WTC11 (cell line): ENCODE results near the gene AVL9. TPM values are rescaled to one million over a fixed set of nuclear protein-coding genes. Genes with fewer than 3 reads are reported as not detected.
A peak's percentile ranks its signal among the peaks of the same experiment; 100 is the strongest.
"Not testable (repeated sequence)": the region's sequence is repeated elsewhere in the genome, so short reads cannot be mapped to it uniquely, and the experiment has no call there.

Experiments used
- ATAC-seq: fragments of 200-7000 bp; cut with Tn5 transposase; 2 replicates; pipeline ENCODE4 v1.10.0; 2021; ENCODE audit warnings: mild to moderate bottlenecking, moderate library complexity
- CTCF ChIA-PET: fragments of 300-600 bp; sonication (Branson Sonifier 250); formaldehyde crosslinking; loops from one replicate; lab custom pipeline; 2021; ENCODE audit warnings: antibody characterized with exemption; lab: Charles Lee
- POLR2A ChIA-PET: fragments of 350-600 bp; sonication (Branson Sonifier 250); formaldehyde crosslinking; loops from one replicate; lab custom pipeline; 2021; ENCODE audit warnings: antibody characterized with exemption; lab: Charles Lee
- DNase-seq: peaks from one replicate; pipeline ENCODE4 v3.0.0; 2021; ENCODE audit warnings: low spot score
- H3K27ac Mint-ChIP-seq: 2 replicates; pipeline ENCODE4 v1.8.0; 2021; ENCODE audit warnings: mixed read lengths
- H3K27me3 Mint-ChIP-seq: 2 replicates; pipeline ENCODE4 v1.8.0; 2021; ENCODE audit warnings: low read depth, mild to moderate bottlenecking, moderate library complexity, mixed read lengths
- H3K36me3 Mint-ChIP-seq: 2 replicates; pipeline ENCODE4 v1.8.0; 2021; ENCODE audit warnings: mixed read lengths
- H3K4me1 Mint-ChIP-seq: 2 replicates; pipeline ENCODE4 v1.8.0; 2022; ENCODE audit warnings: mixed read lengths
- H3K4me3 Mint-ChIP-seq: 2 replicates; pipeline ENCODE4 v1.8.0; 2021; ENCODE audit warnings: mild to moderate bottlenecking, moderate library complexity, mixed read lengths
- H3K9me3 Mint-ChIP-seq: 2 replicates; pipeline ENCODE4 v1.8.0; 2021; ENCODE audit warnings: mixed read lengths
- ATF2 ChIP-seq: sonication (generic); formaldehyde crosslinking; IDR thresholded peaks from 2 replicates; pipeline ENCODE4 v1.8.1; 2022; ENCODE audit warnings: low read depth, missing genetic modification reagents, borderline replicate concordance
- CDX4 ChIP-seq: fragments of 250-450 bp; sonication (Bioruptor Pico); IDR thresholded peaks from 2 replicates; pipeline ENCODE4 v1.9.0; 2021; ENCODE audit warnings: moderate library complexity, mild to moderate bottlenecking, inconsistent platforms, borderline replicate concordance
- ERG ChIP-seq: fragments of 250-450 bp; sonication (Bioruptor Pico); IDR thresholded peaks from 2 replicates; pipeline ENCODE4 v1.8.0; 2021; ENCODE audit warnings: mild to moderate bottlenecking
- JAZF1 ChIP-seq: fragments of 250-450 bp; sonication (Bioruptor Pico); IDR thresholded peaks from 2 replicates; pipeline ENCODE4 v1.9.0; 2021; ENCODE audit warnings: moderate library complexity, mild to moderate bottlenecking, inconsistent platforms
- MAX ChIP-seq: sonication (generic); formaldehyde crosslinking; IDR thresholded peaks from 2 replicates; pipeline ENCODE4 v1.8.0; 2022; ENCODE audit warnings: mild to moderate bottlenecking, missing genetic modification reagents
- NR2C2 ChIP-seq: sonication (generic); formaldehyde crosslinking; IDR thresholded peaks from 2 replicates; pipeline ENCODE4 v1.8.0; 2022; ENCODE audit warnings: mild to moderate bottlenecking, missing genetic modification reagents
- SOX15 ChIP-seq: fragments of 250-450 bp; sonication (Bioruptor Pico); IDR thresholded peaks from 2 replicates; pipeline ENCODE4 v1.9.0; 2021; ENCODE audit warnings: mild to moderate bottlenecking
- STAT6 ChIP-seq: sonication (generic); formaldehyde crosslinking; conservative IDR thresholded peaks from 2 replicates; pipeline ENCODE4 v1.8.1; 2023; ENCODE audit warnings: mild to moderate bottlenecking, low read depth, missing genetic modification reagents, moderate library complexity
- ZMAT4 ChIP-seq: fragments of 250-450 bp; sonication (Bioruptor Pico); IDR thresholded peaks from 2 replicates; pipeline ENCODE4 v1.9.0; 2021; ENCODE audit warnings: mild to moderate bottlenecking
- ZNF263 ChIP-seq: sonication (generic); formaldehyde crosslinking; IDR thresholded peaks from 2 replicates; pipeline ENCODE4 v1.8.1; 2022; ENCODE audit warnings: low read depth, mild to moderate bottlenecking, moderate library complexity, missing genetic modification reagents
- ZNF396 ChIP-seq: fragments of 250-450 bp; sonication (Bioruptor Pico); IDR thresholded peaks from 2 replicates; pipeline ENCODE4 v1.8.0; 2021; ENCODE audit warnings: mild to moderate bottlenecking, moderate library complexity, borderline replicate concordance
- ZNF671 ChIP-seq: fragments of 250-450 bp; sonication (Bioruptor Pico); IDR thresholded peaks from 2 replicates; pipeline ENCODE4 v1.8.0; 2021; ENCODE audit warnings: mild to moderate bottlenecking
- total RNA-seq: library from RNA; stranded (reverse); gene quantifications from 3 replicates; pipeline ENCODE4 v1.2.3, GENCODE V29; 2021

The AVL9 gene
- total RNA-seq, 1 experiment from 2014 or later: 55.6 TPM

- H3K4me1 Mint-ChIP-seq: peaks cover 7% of the 10 kb centered on the region
- POLR2A ChIA-PET: no interaction called here
- TF ChIP-seq ERG (no peak), STAT6 (no peak), ATF2 (no peak), ZMAT4 (CRISPR knock-in tag) (no peak), ZNF396 (CRISPR knock-in tag) (no peak), ZNF671 (CRISPR knock-in tag) (no peak), CDX4 (no peak), JAZF1 (no peak), ZNF263 (CRISPR knock-in tag) (no peak), SOX15 (CRISPR knock-in tag) (no peak), NR2C2 (CRISPR knock-in tag) (no peak), MAX (CRISPR knock-in tag) (no peak)
- TF ChIP-seq, all 79 proteins: peak for 0
- CTCF ChIA-PET: no interaction called here
- ATAC-seq (no peak), DNase-seq (no peak)
- Mint-ChIP-seq H3K9me3 (no peaks in the 10 kb centered on the region), H3K27me3 (no peaks in the 10 kb centered on the region), H3K4me3 (no peak overlapping the region), H3K27ac (no peak overlapping the region), H3K36me3 (no peaks in the 10 kb centered on the region)
Observed at GRCh38 chr7:32631021-32631420, 135.7 kb downstream of the AVL9 start.

GRCh38 chr7:32631590-32632497 is 136.6 kb downstream of the AVL9 start:
- POLR2A ChIA-PET, H3K27me3 Mint-ChIP-seq, CTCF ChIA-PET, H3K27ac Mint-ChIP-seq, H3K4me1 Mint-ChIP-seq, ATAC-seq, H3K9me3 Mint-ChIP-seq, DNase-seq, H3K4me3 Mint-ChIP-seq, H3K36me3 Mint-ChIP-seq: not testable (repeated sequence)

GRCh38 chr7:32633446-32633845 is 138.2 kb downstream of the AVL9 start:
- H3K36me3 Mint-ChIP-seq, H3K4me3 Mint-ChIP-seq, H3K4me1 Mint-ChIP-seq, H3K27me3 Mint-ChIP-seq, POLR2A ChIA-PET, H3K27ac Mint-ChIP-seq, DNase-seq, H3K9me3 Mint-ChIP-seq, CTCF ChIA-PET: not testable (repeated sequence)
- peak; percentile 81 for ATAC-seq

- H3K4me1 Mint-ChIP-seq, ATAC-seq, H3K36me3 Mint-ChIP-seq, H3K9me3 Mint-ChIP-seq, H3K27me3 Mint-ChIP-seq, H3K4me3 Mint-ChIP-seq, CTCF ChIA-PET, DNase-seq, H3K27ac Mint-ChIP-seq, POLR2A ChIA-PET: not testable (repeated sequence)
Observed at GRCh38 chr7:32634798-32635393, 139.6 kb downstream of the AVL9 start.

- H3K9me3 Mint-ChIP-seq, H3K27ac Mint-ChIP-seq, H3K4me3 Mint-ChIP-seq, DNase-seq, H3K36me3 Mint-ChIP-seq, H3K27me3 Mint-ChIP-seq, POLR2A ChIA-PET, H3K4me1 Mint-ChIP-seq: not testable (repeated sequence)
- ATAC-seq: peak; percentile 62; the same call in 1 of the 2 replicates
- CTCF ChIA-PET: interaction anchor here (0.6 kb wide), 1 partner anchor 279 kb away, joined by 3 read pairs; no protein-coding TSS in a partner anchor
Observed at GRCh38 chr7:32636725-32637462, 141.6 kb downstream of the AVL9 start.

GRCh38 chr7:32637611-32638010 is 142.3 kb downstream of the AVL9 start:
- ATAC-seq, DNase-seq, CTCF ChIA-PET, POLR2A ChIA-PET, H3K36me3 Mint-ChIP-seq, H3K4me1 Mint-ChIP-seq, H3K9me3 Mint-ChIP-seq, H3K27me3 Mint-ChIP-seq, H3K27ac Mint-ChIP-seq, H3K4me3 Mint-ChIP-seq: not testable (repeated sequence)
